ENCODE data around the gene ERI3. TPM values are rescaled to one million over a fixed set of nuclear protein-coding genes. Genes with fewer than 3 reads are reported as not detected.
A peak's percentile ranks its signal among the peaks of the same experiment; 100 is the strongest.

The ERI3 gene
- total RNA-seq, 2 experiments from 2014 or later: 42.3 to 43.3 TPM

- ChIA-PET CTCF (interaction anchor here (1.6 kb wide), 1 partner anchor 206 kb away, joined by 4 read pairs; no protein-coding TSS in a partner anchor), POLR2A (no interaction called here)
- TF ChIP-seq, protein P1, sequence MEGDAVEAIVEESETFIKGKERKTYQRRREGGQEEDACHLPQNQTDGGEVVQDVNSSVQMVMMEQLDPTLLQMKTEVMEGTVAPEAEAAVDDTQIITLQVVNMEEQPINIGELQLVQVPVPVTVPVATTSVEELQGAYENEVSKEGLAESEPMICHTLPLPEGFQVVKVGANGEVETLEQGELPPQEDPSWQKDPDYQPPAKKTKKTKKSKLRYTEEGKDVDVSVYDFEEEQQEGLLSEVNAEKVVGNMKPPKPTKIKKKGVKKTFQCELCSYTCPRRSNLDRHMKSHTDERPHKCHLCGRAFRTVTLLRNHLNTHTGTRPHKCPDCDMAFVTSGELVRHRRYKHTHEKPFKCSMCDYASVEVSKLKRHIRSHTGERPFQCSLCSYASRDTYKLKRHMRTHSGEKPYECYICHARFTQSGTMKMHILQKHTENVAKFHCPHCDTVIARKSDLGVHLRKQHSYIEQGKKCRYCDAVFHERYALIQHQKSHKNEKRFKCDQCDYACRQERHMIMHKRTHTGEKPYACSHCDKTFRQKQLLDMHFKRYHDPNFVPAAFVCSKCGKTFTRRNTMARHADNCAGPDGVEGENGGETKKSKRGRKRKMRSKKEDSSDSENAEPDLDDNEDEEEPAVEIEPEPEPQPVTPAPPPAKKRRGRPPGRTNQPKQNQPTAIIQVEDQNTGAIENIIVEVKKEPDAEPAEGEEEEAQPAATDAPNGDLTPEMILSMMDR (IDR thresholded peaks at IDR 0.05): no peak
- Mint-ChIP-seq H3K4me3 (no peak overlapping the region), H3K27me3 (peaks cover 5% of the 10 kb centered on the region), H3K36me3 (ENCODE audit: low read depth) (no peaks in the 10 kb centered on the region), H3K27ac (no peak overlapping the region), H3K9me3 (no peaks in the 10 kb centered on the region), H3K4me1 (ENCODE audit: low read depth) (no peaks in the 10 kb centered on the region)
- intact Hi-C loops (cut with micrococcal nuclease): no loop called here
- ATAC-seq: no peak
- no peak for DNase-seq
These were observed 33.5 kb upstream of the ERI3 start for GRCh38 chr1:44388551-44388950.

DNA sequence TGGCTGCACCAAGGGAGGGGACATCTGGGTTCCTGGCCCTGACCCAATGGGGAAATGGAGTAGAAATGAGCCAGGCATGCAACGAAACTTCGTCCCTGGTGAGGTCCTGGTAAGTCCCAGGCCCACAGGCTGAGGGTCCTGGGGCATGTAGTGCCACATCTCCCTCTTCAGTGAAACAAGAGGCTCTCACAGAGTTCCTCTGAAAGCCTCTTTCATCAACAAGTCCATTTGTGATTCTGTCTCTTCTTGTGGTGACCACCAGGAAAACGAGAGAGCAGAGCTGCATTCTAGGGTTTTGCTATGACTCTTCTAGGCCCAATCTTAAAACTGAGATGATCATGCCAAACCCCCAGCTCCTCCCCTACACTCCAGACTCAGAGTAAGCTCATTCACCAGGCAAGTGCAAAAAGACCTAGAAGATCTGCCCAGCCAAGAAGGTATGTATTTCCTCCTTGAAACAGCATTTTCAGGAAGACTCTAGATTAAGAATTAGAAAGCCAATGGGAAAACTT is 25.7 kb upstream of the ERI3 start:
- TF ChIP-seq, protein P1 (IDR thresholded peaks at IDR 0.05): no peak
- no peak overlapping the region for H3K4me3 Mint-ChIP-seq

GRCh38 chr1:44377925-44378784 is 23.1 kb upstream of the ERI3 start:
- ChIA-PET CTCF (interaction anchor here (0.5 to 7.1 kb wide), 27 partner anchors 9 to 274 kb away, joined by 3 to 79 read pairs (median 3); partner anchors contain the start of gene RNF220), POLR2A (interaction anchor here (1.0 kb wide), 1 partner anchor 275 kb away, joined by 3 read pairs; no protein-coding TSS in a partner anchor)
- Mint-ChIP-seq H3K4me3 (no peak overlapping the region), H3K4me1 (ENCODE audit: low read depth) (no peaks in the 10 kb centered on the region), H3K27ac (no peak overlapping the region), H3K36me3 (ENCODE audit: low read depth) (no peaks in the 10 kb centered on the region), H3K9me3 (no peaks in the 10 kb centered on the region), H3K27me3 (peaks cover 1% of the 10 kb centered on the region)
- TF ChIP-seq, protein P1 (IDR thresholded peaks at IDR 0.05): peak; percentile 73
- intact Hi-C loops (cut with micrococcal nuclease): loop anchor here (2.0 kb wide), 1 partner anchor 217 kb away; no protein-coding TSS in a partner anchor
- ATAC-seq (peak; percentile 60), DNase-seq (peak; percentile 75)

More for the DNA sequence above, 25.7 kb upstream of the ERI3 start:
- ChIA-PET POLR2A (interaction anchor here (1.0 kb wide), 1 partner anchor 252 kb away, joined by 3 read pairs; no protein-coding TSS in a partner anchor), CTCF (interaction anchor here (1.2 to 7.1 kb wide), 5 partner anchors 20 to 272 kb away, joined by 3 to 79 read pairs (median 8); no protein-coding TSS in a partner anchor)
- Mint-ChIP-seq H3K36me3 (ENCODE audit: low read depth) (no peaks in the 10 kb centered on the region), H3K27me3 (peaks cover 4% of the 10 kb centered on the region), H3K27ac (no peak overlapping the region), H3K9me3 (no peaks in the 10 kb centered on the region), H3K4me1 (ENCODE audit: low read depth) (no peaks in the 10 kb centered on the region)
- no peak for DNase-seq
- intact Hi-C loops (cut with micrococcal nuclease): no loop called here
- no peak for ATAC-seq

- TF ChIP-seq, protein P1 (IDR thresholded peaks at IDR 0.05): no peak
- Mint-ChIP-seq H3K9me3 (no peaks in the 10 kb centered on the region), H3K4me1 (ENCODE audit: low read depth) (no peaks in the 10 kb centered on the region), H3K27me3 (no peaks in the 10 kb centered on the region), H3K4me3 (no peak overlapping the region), H3K27ac (no peak overlapping the region), H3K36me3 (ENCODE audit: low read depth) (no peaks in the 10 kb centered on the region)
- ATAC-seq (no peak), DNase-seq (no peak)
- intact Hi-C loops (cut with micrococcal nuclease): no loop called here
- CTCF ChIA-PET: no interaction called here
- POLR2A ChIA-PET: no interaction called here
These were observed 20.5 kb upstream of the ERI3 start for GRCh38 chr1:44375547-44375946.

GRCh38 chr1:44371206-44371605 is 16.1 kb upstream of the ERI3 start:
- intact Hi-C loops (cut with micrococcal nuclease): no loop called here
- ChIA-PET CTCF (no interaction called here), POLR2A (no interaction called here)
- H3K4me1 Mint-ChIP-seq (ENCODE audit: low read depth): no peaks in the 10 kb centered on the region
- ATAC-seq (no peak), DNase-seq (no peak)
- H3K9me3 Mint-ChIP-seq: no peaks in the 10 kb centered on the region
- no peak overlapping the region for H3K4me3 Mint-ChIP-seq
- no peaks in the 10 kb centered on the region for H3K36me3 Mint-ChIP-seq (ENCODE audit: low read depth)
- H3K27ac Mint-ChIP-seq: no peak overlapping the region
- peaks cover 2% of the 10 kb centered on the region for H3K27me3 Mint-ChIP-seq
- TF ChIP-seq, protein P1 (IDR thresholded peaks at IDR 0.05): no peak
